ENCODE results near the gene SCGB3A2.

SCGB3A2 gene

GRCh38 chr5:147844846-147845245 lies 33.7 kb upstream of the SCGB3A2 start:
- H3K27ac ChIP-seq (replicated peaks), result no peak overlapping the region
- peaks cover 2% of the 10 kb centered on the region for H3K27me3 ChIP-seq (ENCODE audit: insufficient read depth, poor library complexity, severe bottlenecking)
- TF ChIP-seq GABPA (IDR thresholded peaks at IDR 0.05; ENCODE audit: low read depth), result no peak
- TF ChIP-seq, protein P1, sequence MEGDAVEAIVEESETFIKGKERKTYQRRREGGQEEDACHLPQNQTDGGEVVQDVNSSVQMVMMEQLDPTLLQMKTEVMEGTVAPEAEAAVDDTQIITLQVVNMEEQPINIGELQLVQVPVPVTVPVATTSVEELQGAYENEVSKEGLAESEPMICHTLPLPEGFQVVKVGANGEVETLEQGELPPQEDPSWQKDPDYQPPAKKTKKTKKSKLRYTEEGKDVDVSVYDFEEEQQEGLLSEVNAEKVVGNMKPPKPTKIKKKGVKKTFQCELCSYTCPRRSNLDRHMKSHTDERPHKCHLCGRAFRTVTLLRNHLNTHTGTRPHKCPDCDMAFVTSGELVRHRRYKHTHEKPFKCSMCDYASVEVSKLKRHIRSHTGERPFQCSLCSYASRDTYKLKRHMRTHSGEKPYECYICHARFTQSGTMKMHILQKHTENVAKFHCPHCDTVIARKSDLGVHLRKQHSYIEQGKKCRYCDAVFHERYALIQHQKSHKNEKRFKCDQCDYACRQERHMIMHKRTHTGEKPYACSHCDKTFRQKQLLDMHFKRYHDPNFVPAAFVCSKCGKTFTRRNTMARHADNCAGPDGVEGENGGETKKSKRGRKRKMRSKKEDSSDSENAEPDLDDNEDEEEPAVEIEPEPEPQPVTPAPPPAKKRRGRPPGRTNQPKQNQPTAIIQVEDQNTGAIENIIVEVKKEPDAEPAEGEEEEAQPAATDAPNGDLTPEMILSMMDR (IDR thresholded peaks at IDR 0.05; ENCODE audit: insufficient read depth, low read length), result no peak
- TF ChIP-seq POLR2AphosphoS5 (IDR thresholded peaks at IDR 0.05; ENCODE audit: low read depth), result no peak
- TF ChIP-seq, protein P2, sequence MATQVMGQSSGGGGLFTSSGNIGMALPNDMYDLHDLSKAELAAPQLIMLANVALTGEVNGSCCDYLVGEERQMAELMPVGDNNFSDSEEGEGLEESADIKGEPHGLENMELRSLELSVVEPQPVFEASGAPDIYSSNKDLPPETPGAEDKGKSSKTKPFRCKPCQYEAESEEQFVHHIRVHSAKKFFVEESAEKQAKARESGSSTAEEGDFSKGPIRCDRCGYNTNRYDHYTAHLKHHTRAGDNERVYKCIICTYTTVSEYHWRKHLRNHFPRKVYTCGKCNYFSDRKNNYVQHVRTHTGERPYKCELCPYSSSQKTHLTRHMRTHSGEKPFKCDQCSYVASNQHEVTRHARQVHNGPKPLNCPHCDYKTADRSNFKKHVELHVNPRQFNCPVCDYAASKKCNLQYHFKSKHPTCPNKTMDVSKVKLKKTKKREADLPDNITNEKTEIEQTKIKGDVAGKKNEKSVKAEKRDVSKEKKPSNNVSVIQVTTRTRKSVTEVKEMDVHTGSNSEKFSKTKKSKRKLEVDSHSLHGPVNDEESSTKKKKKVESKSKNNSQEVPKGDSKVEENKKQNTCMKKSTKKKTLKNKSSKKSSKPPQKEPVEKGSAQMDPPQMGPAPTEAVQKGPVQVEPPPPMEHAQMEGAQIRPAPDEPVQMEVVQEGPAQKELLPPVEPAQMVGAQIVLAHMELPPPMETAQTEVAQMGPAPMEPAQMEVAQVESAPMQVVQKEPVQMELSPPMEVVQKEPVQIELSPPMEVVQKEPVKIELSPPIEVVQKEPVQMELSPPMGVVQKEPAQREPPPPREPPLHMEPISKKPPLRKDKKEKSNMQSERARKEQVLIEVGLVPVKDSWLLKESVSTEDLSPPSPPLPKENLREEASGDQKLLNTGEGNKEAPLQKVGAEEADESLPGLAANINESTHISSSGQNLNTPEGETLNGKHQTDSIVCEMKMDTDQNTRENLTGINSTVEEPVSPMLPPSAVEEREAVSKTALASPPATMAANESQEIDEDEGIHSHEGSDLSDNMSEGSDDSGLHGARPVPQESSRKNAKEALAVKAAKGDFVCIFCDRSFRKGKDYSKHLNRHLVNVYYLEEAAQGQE (IDR thresholded peaks at IDR 0.05; ENCODE audit: insufficient replicate concordance, low read depth), result no peak
- no peak for TF ChIP-seq SPI1 (IDR thresholded peaks at IDR 0.05; ENCODE audit: borderline replicate concordance, low read depth)
- no peak for DNase-seq (ENCODE audit: low read depth in 1 of 2, low spot score in 1 of 2)
- H3K4me3 ChIP-seq (replicated peaks; ENCODE audit: insufficient read depth, low read length), result no peak overlapping the region

DNA sequence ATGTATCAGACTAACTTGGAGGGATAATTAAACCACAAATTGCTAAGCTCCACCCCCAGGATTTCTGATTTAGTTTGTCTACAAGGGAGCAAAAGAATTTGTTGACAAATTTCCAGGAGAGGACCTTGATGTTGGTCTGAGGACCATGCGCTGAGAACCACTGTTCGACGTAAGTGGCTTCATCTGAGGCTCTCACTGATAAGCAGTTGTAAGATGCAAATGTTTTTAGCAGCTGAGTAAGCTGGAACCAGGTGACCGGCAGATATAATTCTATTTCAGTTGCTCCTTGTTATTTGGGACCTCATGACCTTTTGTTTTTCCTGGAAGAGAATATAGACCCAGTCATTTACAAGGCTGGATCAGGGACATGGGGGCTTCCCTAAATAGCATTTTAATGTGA lies 32.9 kb upstream of the SCGB3A2 start:
- TF ChIP-seq, protein P1 (IDR thresholded peaks at IDR 0.05; ENCODE audit: insufficient read depth, low read length), result no peak
- TF ChIP-seq, protein P2 (IDR thresholded peaks at IDR 0.05; ENCODE audit: insufficient replicate concordance, low read depth), result no peak
- TF ChIP-seq SPI1 (IDR thresholded peaks at IDR 0.05; ENCODE audit: borderline replicate concordance, low read depth) (no peak), POLR2AphosphoS5 (IDR thresholded peaks at IDR 0.05; ENCODE audit: low read depth) (no peak), GABPA (IDR thresholded peaks at IDR 0.05; ENCODE audit: low read depth) (no peak)
- Histone ChIP-seq H3K27me3 (ENCODE audit: insufficient read depth, poor library complexity, severe bottlenecking) (peaks cover 2% of the 10 kb centered on the region), H3K27ac (replicated peaks) (no peak overlapping the region), H3K4me3 (replicated peaks; ENCODE audit: insufficient read depth, low read length) (no peak overlapping the region)
- DNase-seq (ENCODE audit: low read depth in 1 of 2, low spot score in 1 of 2), result no peak

DNA sequence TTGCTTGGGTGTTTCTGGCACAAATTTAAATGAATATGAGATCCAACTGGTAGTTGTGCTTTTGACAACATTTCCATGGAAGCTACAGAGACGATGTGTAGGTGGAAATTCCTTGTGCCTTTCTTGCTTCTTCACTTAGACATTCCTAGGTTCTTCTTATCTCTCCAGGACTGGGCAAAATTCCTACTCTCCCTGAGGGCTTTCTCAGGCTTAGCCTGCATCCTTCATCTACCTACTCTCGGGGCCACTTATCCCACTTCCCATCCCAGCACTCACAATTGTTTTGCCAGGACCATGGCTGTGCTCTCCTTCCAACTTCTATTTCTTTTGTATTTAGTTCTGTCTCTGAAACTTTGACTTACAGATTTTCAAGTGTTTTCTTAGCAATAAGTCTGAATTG lies 29.3 kb upstream of the SCGB3A2 start:
- DNase-seq (ENCODE audit: low read depth in 1 of 2, low spot score in 1 of 2), result no peak
- H3K4me3 ChIP-seq (replicated peaks; ENCODE audit: insufficient read depth, low read length), result no peak overlapping the region
- TF ChIP-seq POLR2AphosphoS5 (IDR thresholded peaks at IDR 0.05; ENCODE audit: low read depth) (no peak), SPI1 (IDR thresholded peaks at IDR 0.05; ENCODE audit: borderline replicate concordance, low read depth) (no peak), GABPA (IDR thresholded peaks at IDR 0.05; ENCODE audit: low read depth) (no peak)
- TF ChIP-seq, protein P2 (IDR thresholded peaks at IDR 0.05; ENCODE audit: insufficient replicate concordance, low read depth), result no peak
- TF ChIP-seq, protein P1 (IDR thresholded peaks at IDR 0.05; ENCODE audit: insufficient read depth, low read length), result no peak
- no peak overlapping the region for H3K27ac ChIP-seq (replicated peaks)
- H3K27me3 ChIP-seq (ENCODE audit: insufficient read depth, poor library complexity, severe bottlenecking), result no peaks in the 10 kb centered on the region

Data from HL-60 (cell line).